ENCODE data around the gene CAMK4.

CAMK4 gene

DNA sequence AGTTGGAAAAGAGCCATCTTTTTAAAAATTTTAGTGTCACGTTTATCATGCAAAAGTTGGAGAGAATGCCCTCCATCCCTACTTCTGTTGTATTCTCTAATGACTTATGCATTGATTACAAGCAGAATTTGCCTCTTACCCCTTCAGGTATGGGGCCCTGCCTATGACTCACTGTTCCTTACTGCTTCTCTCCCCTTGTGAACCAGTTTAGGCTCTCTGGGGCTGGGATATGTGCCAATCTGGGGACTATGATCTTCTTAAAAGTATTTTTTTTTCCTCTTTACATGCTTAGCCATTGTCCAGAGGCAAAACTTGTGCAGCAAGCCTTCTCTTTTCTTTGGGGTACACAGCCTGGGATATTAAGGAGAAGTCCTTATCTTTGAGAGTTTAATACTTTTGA is 37.4 kb downstream of the CAMK4 start:
- TF ChIP-seq POLR2AphosphoS5 (IDR thresholded peaks at IDR 0.05; ENCODE audit: low read depth, low read length) (no peak), TAF1 (IDR thresholded peaks at IDR 0.05; ENCODE audit: borderline replicate concordance, low read depth, low read length) (no peak), POLR2A (IDR thresholded peaks at IDR 0.05; ENCODE audit: low read depth, low read length) (no peak)
- no peak for FAIRE-seq
- DNase-seq (ENCODE audit: insufficient read length), result no peak

DNA sequence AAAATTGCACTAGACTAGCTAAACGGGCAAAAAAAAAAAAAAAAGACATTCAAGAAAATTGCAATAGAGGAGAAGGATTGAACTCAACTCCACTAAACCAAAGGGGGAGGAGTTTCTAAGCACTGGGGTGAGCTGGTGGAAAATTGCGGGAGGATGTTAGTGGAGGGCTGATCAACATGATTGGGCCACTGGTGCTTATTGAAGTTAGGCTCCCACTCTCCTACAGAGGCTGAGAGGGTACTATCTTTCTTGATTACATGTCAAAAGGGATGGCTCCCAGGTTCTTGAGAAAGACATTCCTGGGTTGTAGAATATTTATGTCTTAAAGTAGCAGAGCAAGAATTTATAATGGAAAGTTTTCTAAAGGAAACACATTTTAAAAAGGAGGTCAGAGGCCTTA is 38.0 kb downstream of the CAMK4 start:
- TF ChIP-seq POLR2AphosphoS5 (IDR thresholded peaks at IDR 0.05; ENCODE audit: low read depth, low read length), result no peak
- no peak for TF ChIP-seq TAF1 (IDR thresholded peaks at IDR 0.05; ENCODE audit: borderline replicate concordance, low read depth, low read length)
- no peak for TF ChIP-seq POLR2A (IDR thresholded peaks at IDR 0.05; ENCODE audit: low read depth, low read length)
- DNase-seq (ENCODE audit: insufficient read length) (no peak), FAIRE-seq (no peak)

DNA sequence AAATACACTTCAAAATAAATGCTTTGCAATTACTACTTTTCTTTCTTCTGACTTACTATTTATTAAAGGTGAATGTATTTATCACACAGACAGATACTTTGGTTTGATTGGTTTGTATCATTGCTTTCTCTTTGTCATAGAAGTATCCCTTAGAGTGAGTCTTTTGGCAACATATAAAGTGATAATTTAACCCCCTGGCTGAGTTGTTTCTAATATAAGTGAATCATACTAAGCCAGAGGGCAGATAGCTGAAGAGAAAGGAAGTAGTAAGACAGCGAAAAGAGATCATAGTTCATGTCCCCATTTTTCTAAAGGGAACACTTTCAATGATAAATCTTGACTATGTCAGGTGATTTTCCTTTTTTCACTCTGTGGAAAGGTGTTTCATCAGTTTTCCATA is 38.6 kb downstream of the CAMK4 start:
- DNase-seq (ENCODE audit: insufficient read length) (no peak), FAIRE-seq (no peak)
- TF ChIP-seq POLR2A (IDR thresholded peaks at IDR 0.05; ENCODE audit: low read depth, low read length) (no peak), POLR2AphosphoS5 (IDR thresholded peaks at IDR 0.05; ENCODE audit: low read depth, low read length) (no peak), TAF1 (IDR thresholded peaks at IDR 0.05; ENCODE audit: borderline replicate concordance, low read depth, low read length) (no peak)

- DNase-seq (ENCODE audit: insufficient read length) (no peak), FAIRE-seq (peak; percentile 75)
- no peak for TF ChIP-seq TAF1 (IDR thresholded peaks at IDR 0.05; ENCODE audit: borderline replicate concordance, low read depth, low read length)
Measured at GRCh38 chr5:111266491-111266890, 42.3 kb downstream of the CAMK4 start.

DNA sequence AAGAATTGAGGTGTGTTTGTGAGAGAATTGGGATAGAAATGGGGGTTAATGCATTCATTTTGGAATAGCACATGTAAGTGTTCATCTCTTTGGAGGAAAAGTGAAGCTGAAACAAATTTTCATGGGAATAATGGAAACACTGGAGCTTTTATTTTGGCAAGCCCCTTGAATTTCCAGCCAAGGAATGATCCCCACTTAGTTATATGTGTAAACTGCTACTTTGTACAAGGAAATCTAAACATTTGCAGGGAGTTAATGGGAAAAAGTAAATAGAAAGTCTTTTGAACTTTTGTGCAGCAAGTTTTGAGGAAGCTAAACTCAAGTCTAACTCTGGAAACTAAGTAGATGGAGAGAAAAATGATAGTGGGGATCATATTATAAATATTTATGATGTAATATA is 44.1 kb downstream of the CAMK4 start:
- TF ChIP-seq POLR2AphosphoS5 (IDR thresholded peaks at IDR 0.05; ENCODE audit: low read depth, low read length) (no peak), TAF1 (IDR thresholded peaks at IDR 0.05; ENCODE audit: borderline replicate concordance, low read depth, low read length) (no peak), POLR2A (IDR thresholded peaks at IDR 0.05; ENCODE audit: low read depth, low read length) (no peak)
- FAIRE-seq, result no peak
- no peak for DNase-seq (ENCODE audit: insufficient read length)

DNA sequence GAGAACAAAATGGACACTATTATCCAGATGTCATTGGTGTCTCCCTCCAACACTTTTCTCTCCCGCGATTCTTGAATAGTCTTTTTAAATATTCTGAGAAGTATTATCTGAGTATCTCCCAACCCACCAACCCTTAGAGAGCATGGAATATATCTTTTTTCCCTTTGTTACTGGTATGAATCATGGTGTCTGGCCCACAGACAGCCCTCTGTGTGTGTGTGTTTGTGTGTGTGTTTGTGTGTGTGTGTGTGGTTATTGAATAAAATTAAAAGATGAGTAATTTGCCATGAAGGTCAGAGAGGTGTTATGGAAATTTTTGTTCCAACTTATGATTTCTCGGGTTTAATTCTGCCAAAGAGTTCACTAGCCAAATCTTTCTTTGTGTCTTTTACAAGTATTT is 47.7 kb downstream of the CAMK4 start:
- FAIRE-seq (no peak), DNase-seq (ENCODE audit: insufficient read length) (no peak)
- TF ChIP-seq POLR2A (IDR thresholded peaks at IDR 0.05; ENCODE audit: low read depth, low read length) (no peak), POLR2AphosphoS5 (IDR thresholded peaks at IDR 0.05; ENCODE audit: low read depth, low read length) (no peak), TAF1 (IDR thresholded peaks at IDR 0.05; ENCODE audit: borderline replicate concordance, low read depth, low read length) (no peak)

- DNase-seq (ENCODE audit: insufficient read length) (no peak), FAIRE-seq (no peak)
- TF ChIP-seq POLR2AphosphoS5 (IDR thresholded peaks at IDR 0.05; ENCODE audit: low read depth, low read length) (no peak), POLR2A (IDR thresholded peaks at IDR 0.05; ENCODE audit: low read depth, low read length) (no peak), TAF1 (IDR thresholded peaks at IDR 0.05; ENCODE audit: borderline replicate concordance, low read depth, low read length) (no peak)
Measured at GRCh38 chr5:111277061-111277460, 52.9 kb downstream of the CAMK4 start.

GRCh38 chr5:111278858-111279504 is 54.8 kb downstream of the CAMK4 start:
- DNase-seq (ENCODE audit: insufficient read length) (peak; percentile 9), FAIRE-seq (peak; percentile 58)
- TF ChIP-seq TAF1 (IDR thresholded peaks at IDR 0.05; ENCODE audit: borderline replicate concordance, low read depth, low read length) (no peak), POLR2AphosphoS5 (IDR thresholded peaks at IDR 0.05; ENCODE audit: low read depth, low read length) (no peak), POLR2A (IDR thresholded peaks at IDR 0.05; ENCODE audit: low read depth, low read length) (no peak)

DNA sequence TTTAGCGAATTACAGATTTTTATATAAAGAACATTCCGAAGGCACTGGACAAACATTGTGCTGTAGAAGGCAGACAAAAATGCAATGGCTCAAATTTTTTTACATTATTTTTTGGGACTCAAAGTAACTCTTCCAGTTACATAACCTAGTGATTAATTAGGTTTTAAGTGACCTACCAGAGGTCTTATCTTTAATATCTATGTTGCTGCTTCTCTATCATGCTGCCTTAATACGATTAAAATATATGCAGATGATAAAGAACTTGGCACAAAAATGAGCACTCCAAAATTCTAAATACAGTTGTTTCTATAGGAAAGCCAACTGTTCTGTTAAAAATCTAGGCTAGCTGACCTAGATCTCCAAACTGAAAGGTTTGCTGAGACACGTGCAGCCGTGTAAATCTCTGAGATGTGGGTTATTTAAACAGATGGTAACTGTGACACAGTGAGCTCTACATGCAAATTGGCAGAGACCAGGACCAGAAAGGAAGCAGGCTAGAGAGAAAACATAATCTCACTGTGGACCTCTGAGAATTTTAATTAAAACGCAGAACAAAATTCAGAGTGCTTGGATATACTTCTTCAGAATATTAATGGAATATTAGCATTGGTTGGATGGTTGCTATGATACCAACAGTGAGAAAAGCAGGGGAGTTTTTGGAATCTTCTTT is 56.2 kb downstream of the CAMK4 start:
- peak; percentile 66 for FAIRE-seq
- no peak for TF ChIP-seq POLR2AphosphoS5 (IDR thresholded peaks at IDR 0.05; ENCODE audit: low read depth, low read length)
- TF ChIP-seq POLR2A (IDR thresholded peaks at IDR 0.05; ENCODE audit: low read depth, low read length), result no peak
- TF ChIP-seq TAF1 (IDR thresholded peaks at IDR 0.05; ENCODE audit: borderline replicate concordance, low read depth, low read length), result no peak
- DNase-seq (ENCODE audit: insufficient read length), result no peak

- no peak for TF ChIP-seq TAF1 (IDR thresholded peaks at IDR 0.05; ENCODE audit: borderline replicate concordance, low read depth, low read length)
- no peak for TF ChIP-seq POLR2A (IDR thresholded peaks at IDR 0.05; ENCODE audit: low read depth, low read length)
- TF ChIP-seq POLR2AphosphoS5 (IDR thresholded peaks at IDR 0.05; ENCODE audit: low read depth, low read length), result no peak
- DNase-seq (ENCODE audit: insufficient read length), result no peak
- FAIRE-seq, result peak; percentile 42
Measured at GRCh38 chr5:111282798-111283197, 58.6 kb downstream of the CAMK4 start.

DNA sequence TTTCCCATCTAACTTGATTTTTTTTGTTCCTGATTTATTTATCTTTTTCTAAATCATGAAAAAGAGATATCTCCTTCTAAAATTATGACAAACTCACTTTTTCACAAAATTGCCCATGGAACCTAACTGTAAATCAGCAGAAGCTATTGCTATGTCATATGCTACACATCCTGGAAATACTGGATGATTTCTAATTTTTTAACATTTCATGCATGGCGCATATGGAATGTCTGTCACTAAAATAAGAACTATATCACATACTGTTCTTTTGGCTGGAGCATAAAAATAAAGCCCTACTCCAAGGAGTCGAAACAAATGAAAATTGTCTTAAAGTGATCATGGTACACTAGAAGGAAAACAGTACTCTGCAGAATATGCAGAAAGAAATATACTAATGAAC is 60.6 kb downstream of the CAMK4 start:
- no peak for DNase-seq (ENCODE audit: insufficient read length)
- TF ChIP-seq TAF1 (IDR thresholded peaks at IDR 0.05; ENCODE audit: borderline replicate concordance, low read depth, low read length), result no peak
- TF ChIP-seq POLR2AphosphoS5 (IDR thresholded peaks at IDR 0.05; ENCODE audit: low read depth, low read length), result no peak
- no peak for TF ChIP-seq POLR2A (IDR thresholded peaks at IDR 0.05; ENCODE audit: low read depth, low read length)
- no peak for FAIRE-seq

DNA sequence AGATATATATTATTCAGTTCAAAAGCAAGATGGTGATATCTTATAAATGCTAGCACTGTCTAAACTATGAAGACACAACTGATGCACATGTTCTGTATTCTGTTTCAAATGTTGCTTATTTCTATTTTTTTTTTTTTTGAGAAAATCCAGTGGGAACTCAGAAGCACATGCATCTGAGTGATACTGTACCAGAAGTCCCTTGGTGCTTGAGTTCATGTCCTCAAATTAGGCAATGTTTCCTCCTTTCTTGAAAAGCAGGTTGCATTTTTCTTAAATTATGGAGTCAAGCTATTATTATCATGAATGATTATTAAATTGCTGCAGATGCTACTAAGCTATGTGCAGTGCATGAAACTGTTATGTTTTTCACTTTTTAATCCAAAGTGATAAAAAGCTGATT is 70.4 kb downstream of the CAMK4 start:
- FAIRE-seq, result no peak
- no peak for TF ChIP-seq POLR2AphosphoS5 (IDR thresholded peaks at IDR 0.05; ENCODE audit: low read depth, low read length)
- TF ChIP-seq TAF1 (IDR thresholded peaks at IDR 0.05; ENCODE audit: borderline replicate concordance, low read depth, low read length), result no peak
- no peak for TF ChIP-seq POLR2A (IDR thresholded peaks at IDR 0.05; ENCODE audit: low read depth, low read length)
- no peak for DNase-seq (ENCODE audit: insufficient read length)
